H1 (cell line): ENCODE results near the gene RAP1A.

Source experiments
- ATF2 ChIP-seq: IDR thresholded peaks from 2 replicates; pipeline ENCODE4 v1.6.1; 2012; ENCODE audit warnings: low read length, inconsistent platforms
- BRCA1 ChIP-seq: IDR thresholded peaks from 2 replicates; pipeline ENCODE4 v1.6.1; 2012; ENCODE audit warnings: low read depth, low read length, improper control_type of control experiment
- CHD1 ChIP-seq: IDR thresholded peaks from 2 replicates; pipeline ENCODE4 v1.6.1; 2012; ENCODE audit warnings: low read depth, low read length, improper control_type of control experiment
- CTCF ChIP-seq, 3 experiments: IDR thresholded peaks; 1 replicate in 2 of 3; 2 replicates in 1 of 3; pipeline versions ENCODE4 v1.5.1 to v1.6.1; 2011; ENCODE audit warnings: low read length in 3 of 3, mild to moderate bottlenecking in 3 of 3, inconsistent platforms in 2 of 3, low read depth in 1 of 3, moderate library complexity in 1 of 3; ENCODE audit not compliant: insufficient read depth in 1 of 3; ENCODE audit errors: control extremely low read depth in 1 of 3
- EP300 ChIP-seq, 2 experiments: IDR thresholded peaks; 1 replicate in 1 of 2; 2 replicates in 1 of 2; pipeline ENCODE4 v1.6.1; 2011 to 2012; ENCODE audit warnings: low read depth in 2 of 2, low read length in 2 of 2, mild to moderate bottlenecking in 2 of 2, borderline replicate concordance in 1 of 2, inconsistent platforms in 1 of 2, moderate library complexity in 1 of 2
- HDAC6 ChIP-seq: IDR thresholded peaks from one replicate; pipeline ENCODE4 v1.7.1; 2012; ENCODE audit warnings: low read depth, mild to moderate bottlenecking, inconsistent platforms, low read length, moderate library complexity
- MAX ChIP-seq: IDR thresholded peaks from 2 replicates; pipeline ENCODE4 v1.6.1; 2012; ENCODE audit warnings: inconsistent platforms
- NRF1 ChIP-seq: IDR thresholded peaks from 2 replicates; pipeline ENCODE4 v1.6.1; 2011; ENCODE audit warnings: mild to moderate bottlenecking, low read depth, low read length, improper control_type of control experiment
- PHF8 ChIP-seq: fragments of 200-600 bp; sonication (generic); conservative IDR thresholded peaks from 2 replicates; pipeline ENCODE4 v1.7.1; 2012; ENCODE audit warnings: low read depth, mild to moderate bottlenecking, inconsistent platforms, low read length, moderate library complexity
- POLR2AphosphoS5 ChIP-seq: IDR thresholded peaks from 2 replicates; pipeline ENCODE4 v1.6.1; 2011; ENCODE audit warnings: low read depth, low read length
- SP2 ChIP-seq: IDR thresholded peaks from 2 replicates; pipeline ENCODE4 v1.6.1; 2012; ENCODE audit warnings: mild to moderate bottlenecking, low read length, inconsistent platforms
- TBP ChIP-seq: IDR thresholded peaks from 2 replicates; pipeline ENCODE4 v1.6.1; 2011; ENCODE audit warnings: low read depth, low read length, improper control_type of control experiment

- TF ChIP-seq HDAC6 (no peak), BRCA1 (no peak), NRF1 (no peak), SP2 (no peak), CTCF (IDR thresholded peaks at IDR 0.05; ENCODE audit: control extremely low read depth in 1 of 3, insufficient read depth in 1 of 3, low read depth in 1 of 3, low read length in 3 of 3) (no peak), PHF8 (no peak), EP300 (IDR thresholded peaks at IDR 0.05; ENCODE audit: borderline replicate concordance in 1 of 2, low read depth in 2 of 2, low read length in 2 of 2) (no peak), ATF2 (no peak), TBP (no peak), POLR2AphosphoS5 (no peak), CHD1 (no peak), MAX (no peak)
Observed at GRCh38 chr1:111743679-111744101, 124.1 kb downstream of the RAP1A start.
